NCI-H345 (cell line): ENCODE results near the gene LITAF.

ENCODE experiments used
- DNase-seq: peaks from one replicate; lab custom pipeline; 2025; lab: John Stamatoyannopoulos, UW

Gene LITAF

DNA sequence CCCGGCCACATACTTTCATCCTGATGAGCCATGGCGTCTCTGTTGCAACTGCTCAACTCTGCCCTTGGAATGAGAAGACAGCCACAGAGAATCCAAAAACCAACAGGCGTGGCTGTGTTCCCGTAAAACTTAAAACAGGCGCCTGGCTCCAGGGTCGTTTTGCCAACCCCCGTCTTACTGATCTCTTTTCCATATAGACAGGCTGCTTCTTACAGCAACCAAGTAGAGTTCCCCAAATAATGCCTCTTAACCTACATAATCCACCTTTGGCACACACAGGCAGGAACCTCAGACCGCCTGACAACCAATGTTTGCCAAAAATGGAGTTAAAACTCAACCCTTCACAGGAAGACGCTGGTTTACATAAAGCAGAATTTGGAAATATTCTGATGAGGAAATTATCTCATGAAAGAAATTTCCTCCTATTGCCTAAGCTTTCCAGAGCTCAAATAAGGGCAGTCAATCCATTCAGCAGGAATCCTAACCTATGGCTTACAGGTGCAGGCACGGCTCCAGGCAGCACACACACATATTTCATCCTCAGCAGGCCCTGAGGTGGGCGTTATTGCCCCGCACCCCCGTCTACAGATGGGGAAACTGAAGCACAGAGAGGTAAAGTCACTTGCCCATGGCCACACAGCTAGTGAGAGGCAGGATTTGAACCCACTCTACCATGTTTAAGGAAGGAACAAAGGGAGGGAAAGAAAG is 35.8 kb downstream of the LITAF start:
- DNase-seq, result no peak

DNA sequence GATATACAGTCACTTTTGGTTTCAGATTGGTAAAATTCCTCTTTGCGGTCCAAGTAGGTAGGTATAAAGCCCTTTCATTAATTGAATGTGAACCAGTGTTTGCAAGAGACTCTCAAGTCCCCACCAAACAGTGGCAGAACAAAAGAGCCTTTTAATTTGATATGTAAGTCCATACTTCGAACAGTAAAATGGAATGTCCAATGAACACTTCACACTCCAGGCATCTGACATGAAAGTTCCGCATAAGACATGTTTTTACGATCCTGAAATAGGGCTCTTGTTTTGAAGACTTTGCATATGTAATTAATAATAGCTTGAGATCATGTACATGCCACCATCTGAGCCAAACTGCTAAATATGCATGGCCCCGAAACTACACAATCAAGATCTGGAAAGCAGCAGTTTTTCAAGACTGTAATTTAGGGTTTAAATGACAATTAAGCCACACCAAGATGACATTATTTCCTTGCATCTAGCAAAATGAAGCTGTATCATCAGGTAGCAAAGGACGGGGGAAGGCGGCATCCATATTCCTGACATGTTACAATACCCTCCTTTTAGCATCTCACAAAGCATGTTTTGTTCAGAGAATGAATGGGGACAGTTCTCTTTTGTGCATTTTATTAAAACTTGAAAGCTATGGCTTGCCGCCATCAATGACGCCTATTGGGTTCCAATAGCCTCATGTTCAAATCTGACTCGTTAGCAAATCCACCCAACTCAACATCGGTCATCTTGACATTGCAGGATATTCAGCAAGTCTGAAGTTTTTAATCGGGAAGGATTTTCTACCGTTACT is 39.4 kb downstream of the LITAF start:
- no peak for DNase-seq

GRCh38 chr16:11546608-11547061 is 40.1 kb downstream of the LITAF start:
- no peak for DNase-seq

- DNase-seq, result no peak
Observed at GRCh38 chr16:11543661-11544393, 42.9 kb downstream of the LITAF start.

DNA sequence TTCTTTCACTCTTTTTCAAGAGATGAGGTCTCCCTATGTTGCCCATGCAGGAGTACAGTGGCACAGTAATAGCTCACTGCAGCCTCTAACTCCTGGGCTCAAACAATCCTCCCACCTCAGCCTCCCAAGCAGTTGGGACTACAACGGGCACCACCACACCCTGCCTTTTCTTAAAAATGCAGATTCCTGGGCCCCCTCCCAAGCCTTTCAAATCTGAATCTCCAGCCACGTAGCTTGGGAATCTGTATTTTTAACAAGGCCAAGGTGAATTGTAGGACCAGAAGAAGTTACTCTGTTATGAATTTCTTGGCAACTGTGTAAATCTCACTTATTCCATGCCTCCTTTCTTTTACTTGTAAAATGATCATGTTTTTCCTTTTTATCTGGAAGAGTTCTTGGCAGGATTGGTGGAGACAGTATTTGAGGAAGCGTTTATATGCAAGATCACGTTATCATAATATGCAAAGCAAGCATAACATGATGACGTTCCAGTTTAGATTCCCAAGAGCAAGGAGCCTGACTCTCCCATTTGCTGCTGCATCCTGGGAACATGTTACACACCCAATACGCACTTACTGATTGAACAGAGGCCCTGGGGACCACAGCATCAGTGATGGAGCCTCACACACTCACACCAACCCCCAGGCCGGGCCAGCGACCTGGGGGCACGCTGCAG is 44.5 kb downstream of the LITAF start:
- no peak for DNase-seq

DNA sequence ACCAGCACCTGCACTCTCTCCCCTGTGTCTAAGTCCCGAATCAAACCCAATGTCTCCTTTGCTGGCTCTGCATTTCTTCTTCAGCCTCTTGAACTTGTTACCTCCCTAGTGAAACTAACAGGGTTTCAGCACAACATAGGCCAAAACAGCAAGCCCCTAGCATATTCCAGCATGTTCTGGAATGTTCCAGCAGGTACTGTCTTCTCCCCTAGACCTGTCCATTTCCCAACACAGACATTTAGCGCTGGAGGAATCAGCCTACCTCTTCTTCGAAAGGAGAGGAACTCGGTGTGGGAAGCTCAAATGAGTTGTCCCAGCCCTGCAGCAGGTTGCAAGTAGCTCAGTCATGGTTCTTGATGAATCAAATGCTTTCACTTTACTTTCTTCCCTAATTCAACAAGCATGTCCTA is 47.1 kb downstream of the LITAF start:
- DNase-seq, result no peak

DNA sequence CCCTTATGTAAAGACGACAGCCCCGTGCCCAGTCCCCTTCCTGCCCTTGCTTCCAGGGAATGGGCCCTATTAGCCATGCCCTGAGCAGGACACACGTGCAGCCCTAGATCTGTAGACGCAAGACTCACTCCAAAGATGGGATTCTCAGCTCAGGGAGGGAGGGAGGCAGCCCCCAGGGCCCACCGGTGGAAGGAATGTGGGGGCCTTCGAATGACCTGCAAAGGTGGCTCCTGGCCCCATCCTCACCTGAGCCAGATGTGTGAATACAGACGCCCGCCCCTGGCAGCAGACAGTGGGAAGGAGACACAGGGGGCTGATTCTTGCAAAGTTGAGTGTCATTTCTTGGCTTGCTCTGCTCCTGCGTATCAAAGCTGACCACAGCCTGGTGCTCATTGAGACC is 47.8 kb downstream of the LITAF start:
- no peak for DNase-seq

- no peak for DNase-seq
Observed at GRCh38 chr16:11536104-11536866, 50.4 kb downstream of the LITAF start.

- peak; percentile 54 for DNase-seq
Observed at GRCh38 chr16:11535494-11535893, 51.2 kb downstream of the LITAF start.

DNA sequence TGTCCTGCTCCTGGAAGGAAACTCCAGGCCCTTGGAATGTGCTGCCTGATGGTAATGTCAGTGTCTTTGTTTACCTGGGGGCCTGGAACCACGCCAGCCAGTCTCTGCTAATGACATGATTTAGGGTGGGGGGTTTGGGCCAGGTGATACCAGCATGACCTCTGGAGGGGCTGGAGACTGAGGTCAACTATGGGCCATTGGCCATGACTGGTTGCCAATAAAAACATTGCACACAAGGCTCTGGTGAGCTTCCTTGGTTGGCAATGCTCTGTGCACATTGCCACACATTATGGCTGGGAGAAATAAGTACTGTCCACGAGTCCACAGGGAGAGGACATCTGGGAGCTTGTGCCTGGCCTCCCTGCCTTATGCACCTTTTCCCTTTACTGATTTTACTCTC is 52.5 kb downstream of the LITAF start:
- no peak for DNase-seq

- DNase-seq, result no peak
Observed at GRCh38 chr16:11533588-11533987, 53.1 kb downstream of the LITAF start.

- no peak for DNase-seq
Observed at GRCh38 chr16:11530171-11530940, 56.4 kb downstream of the LITAF start.

DNA sequence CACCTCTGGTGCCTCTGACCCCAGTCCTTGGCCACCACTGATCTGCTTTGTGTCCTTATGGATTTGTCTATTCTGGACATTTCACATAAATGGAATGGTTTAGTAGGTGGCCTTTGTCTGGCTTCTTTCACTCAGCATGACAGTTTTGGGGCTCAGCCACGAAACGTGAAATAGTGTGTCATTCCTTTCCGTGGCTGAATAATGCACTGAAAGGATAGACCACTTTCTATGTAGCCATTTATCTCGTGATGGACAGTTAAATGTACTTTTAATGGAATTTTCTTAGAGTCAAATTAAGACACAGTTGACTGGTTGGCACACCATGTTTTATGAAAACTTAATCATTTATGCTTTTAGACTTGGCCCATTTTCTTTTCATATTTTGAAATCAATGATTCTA is 57.4 kb downstream of the LITAF start:
- DNase-seq, result no peak

- DNase-seq, result no peak
Observed at GRCh38 chr16:11528053-11528452, 58.7 kb downstream of the LITAF start.

DNA sequence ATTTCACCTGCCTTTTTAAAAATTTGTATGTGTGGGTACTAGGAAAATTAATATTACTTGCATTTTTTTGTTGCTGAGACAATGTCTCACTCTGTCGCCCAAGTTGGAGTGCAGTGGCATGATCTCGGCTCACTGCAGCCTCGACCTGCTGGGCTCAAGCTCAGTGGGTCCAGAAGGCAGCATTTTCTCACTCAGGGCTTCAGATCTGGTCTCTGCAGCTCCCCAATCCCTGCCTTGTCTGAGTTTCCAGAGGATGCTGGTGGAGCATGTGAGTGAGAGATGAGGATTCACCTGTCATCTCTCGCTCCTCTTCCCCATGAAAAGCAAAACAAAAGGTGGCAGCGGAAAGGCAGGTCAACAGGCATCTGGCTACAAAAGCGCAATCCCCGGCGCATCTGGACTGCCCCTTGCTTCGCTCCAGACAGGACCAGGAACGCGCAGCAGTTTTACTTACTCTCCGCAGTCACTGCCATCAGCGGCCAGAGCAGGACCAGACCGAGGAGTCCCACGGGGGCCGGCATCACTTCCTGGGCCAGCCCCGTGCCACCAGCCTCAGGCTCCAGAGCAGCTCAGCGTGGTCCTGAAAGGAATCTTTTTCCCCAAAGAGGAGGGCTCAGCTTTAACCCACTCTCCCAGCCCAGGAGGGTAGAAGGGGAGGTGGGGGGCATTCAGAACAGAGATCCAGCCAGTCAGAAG is 59.9 kb downstream of the LITAF start:
- DNase-seq, result no peak

- DNase-seq, result no peak
Observed at GRCh38 chr16:11524098-11524760, 62.5 kb downstream of the LITAF start.

DNA sequence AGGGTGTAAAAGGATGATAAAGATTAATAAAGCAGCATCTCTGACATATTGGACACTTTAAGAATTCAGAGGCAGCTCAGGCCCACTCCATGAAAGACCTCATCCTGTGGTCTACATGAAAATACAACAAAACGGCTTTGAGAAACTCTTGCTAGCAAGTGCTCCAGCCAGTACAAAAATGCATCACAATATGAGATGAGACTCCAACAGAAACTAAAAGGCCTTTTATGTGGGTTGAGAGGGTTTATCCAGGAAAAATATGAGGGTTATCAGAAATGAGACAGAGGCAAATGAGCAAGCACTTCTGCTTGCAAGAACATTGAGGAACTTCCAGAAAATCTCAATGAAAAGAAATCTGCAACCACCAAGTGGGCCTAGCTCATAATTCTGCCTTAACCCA is 65.7 kb downstream of the LITAF start:
- no peak for DNase-seq

DNA sequence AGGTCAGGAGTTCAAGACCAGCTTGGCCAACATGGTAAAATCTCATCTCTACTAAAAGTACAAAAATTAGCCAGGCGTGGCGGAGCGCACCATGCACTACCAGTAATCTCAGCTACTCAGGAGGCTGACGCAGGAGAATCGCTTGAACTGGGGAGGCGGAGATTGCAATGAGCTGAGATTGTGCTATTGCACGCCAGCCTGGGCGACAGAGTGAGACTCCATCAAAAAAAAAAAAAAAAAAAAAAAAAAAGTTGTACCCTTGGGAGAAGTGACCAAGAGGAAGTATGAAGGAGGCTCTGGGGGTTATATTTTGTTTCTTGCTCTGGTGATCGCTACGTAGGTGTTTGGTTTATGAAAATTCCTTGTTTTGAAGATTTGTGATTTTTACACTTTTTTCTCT is 66.3 kb downstream of the LITAF start:
- no peak for DNase-seq

GRCh38 chr16:11517961-11518360 is 68.8 kb downstream of the LITAF start:
- no peak for DNase-seq
